SK-N-SH treated with all-trans-retinoic acid at 6 μM for 48 hours (cell line): ENCODE data around the gene ANKRD6.

Source experiments
- ATAC-seq: fragments of 200-7000 bp; cut with Tn5 transposase; 3 replicates; pipeline ENCODE4 v1.9.1; 2020; ENCODE audit warnings: mild to moderate bottlenecking, moderate library complexity
- ARNTL ChIP-seq: fragments of 450-650 bp; formaldehyde crosslinking; IDR thresholded peaks from 2 replicates; pipeline ENCODE4 v1.5.0; 2020; ENCODE audit warnings: low read depth, mild to moderate bottlenecking, moderate library complexity, borderline replicate concordance
- BACH2 ChIP-seq: fragments of 250-450 bp; sonication (Bioruptor Pico); IDR thresholded peaks from 2 replicates; pipeline ENCODE4 v1.9.0; 2021; ENCODE audit warnings: mild to moderate bottlenecking, borderline replicate concordance
- CSDC2 ChIP-seq: fragments of 250-450 bp; sonication (Bioruptor Pico); IDR thresholded peaks from 2 replicates; pipeline ENCODE4 v1.5.0; 2020; ENCODE audit warnings: mild to moderate bottlenecking, moderate library complexity
- ESRRG ChIP-seq: fragments of 250-450 bp; sonication (Bioruptor Pico); IDR thresholded peaks from 2 replicates; pipeline ENCODE4 v1.6.1; 2021; ENCODE audit warnings: mild to moderate bottlenecking
- GLIS3 ChIP-seq: fragments of 250-450 bp; sonication (Bioruptor Pico); IDR thresholded peaks from 2 replicates; pipeline ENCODE4 v1.5.0; 2020; ENCODE audit warnings: mild to moderate bottlenecking, moderate library complexity
- ISL1 ChIP-seq: fragments of 250-450 bp; sonication (Bioruptor Pico); IDR thresholded peaks from 2 replicates; pipeline ENCODE4 v2.1.2; 2022; ENCODE audit warnings: mild to moderate bottlenecking, moderate library complexity
- OSR1 ChIP-seq: fragments of 250-450 bp; sonication (Bioruptor Pico); IDR thresholded peaks from 2 replicates; pipeline ENCODE4 v1.8.0; 2022; ENCODE audit warnings: moderate library complexity, mild to moderate bottlenecking, inconsistent platforms
- PPARA ChIP-seq: fragments of 250-450 bp; sonication (Bioruptor Pico); IDR thresholded peaks from 2 replicates; pipeline ENCODE4 v1.5.0; 2020; ENCODE audit warnings: mild to moderate bottlenecking, borderline replicate concordance
- SNAI2 ChIP-seq: fragments of 250-450 bp; sonication (Bioruptor Pico); IDR thresholded peaks from 2 replicates; pipeline ENCODE4 v1.5.0; 2020; ENCODE audit warnings: mild to moderate bottlenecking, moderate library complexity
- TCF4 ChIP-seq: fragments of 250-450 bp; sonication (Bioruptor Pico); IDR thresholded peaks from 2 replicates; pipeline ENCODE4 v1.8.0; 2021; ENCODE audit warnings: mild to moderate bottlenecking, moderate library complexity, borderline replicate concordance
- ZC3H10 ChIP-seq: fragments of 250-450 bp; sonication (Bioruptor Pico); IDR thresholded peaks from 2 replicates; pipeline ENCODE4 v1.5.1; 2021; ENCODE audit warnings: mild to moderate bottlenecking, moderate library complexity
- ZFP3 ChIP-seq: fragments of 250-450 bp; sonication (Bioruptor Pico); IDR thresholded peaks from 2 replicates; pipeline ENCODE4 v1.5.0; 2020; ENCODE audit warnings: mild to moderate bottlenecking, moderate library complexity
- ZFP30 ChIP-seq: fragments of 450-650 bp; formaldehyde crosslinking; IDR thresholded peaks from 2 replicates; pipeline ENCODE4 v1.5.0; 2022; ENCODE audit warnings: mild to moderate bottlenecking, moderate library complexity
- ZNF565 ChIP-seq: fragments of 450-650 bp; formaldehyde crosslinking; conservative IDR thresholded peaks from 2 replicates; pipeline ENCODE4 v1.5.0; 2020; ENCODE audit warnings: low read depth, mild to moderate bottlenecking, moderate library complexity
- ZNF70 ChIP-seq: fragments of 450-650 bp; formaldehyde crosslinking; IDR thresholded peaks from 2 replicates; pipeline ENCODE4 v1.5.0; 2020; ENCODE audit warnings: mild to moderate bottlenecking, moderate library complexity
- ZNF8 ChIP-seq: fragments of 450-650 bp; formaldehyde crosslinking; IDR thresholded peaks from 2 replicates; pipeline ENCODE4 v1.5.0; 2020; ENCODE audit warnings: mild to moderate bottlenecking, moderate library complexity
- TF ChIP-seq, protein P1 (sequence below): fragments of 250-450 bp; sonication (Bioruptor Pico); IDR thresholded peaks from 2 replicates; pipeline ENCODE4 v1.8.0; 2021; ENCODE audit warnings: low read depth, mild to moderate bottlenecking, moderate library complexity, borderline replicate concordance
- TF ChIP-seq, protein P2 (sequence below): fragments of 250-450 bp; sonication (Bioruptor Pico); IDR thresholded peaks from 2 replicates; pipeline ENCODE4 v1.8.0; 2020; ENCODE audit warnings: mild to moderate bottlenecking, moderate library complexity, borderline replicate concordance
- TF ChIP-seq, protein P3 (sequence below): fragments of 250-450 bp; sonication (Bioruptor Pico); IDR thresholded peaks from 2 replicates; pipeline ENCODE4 v1.5.0; 2020; ENCODE audit warnings: mild to moderate bottlenecking, moderate library complexity
- TF ChIP-seq, protein P4 (sequence below): fragments of 250-450 bp; sonication (Bioruptor Pico); IDR thresholded peaks from 2 replicates; pipeline ENCODE4 v1.5.1; 2021; ENCODE audit warnings: mild to moderate bottlenecking, moderate library complexity

Gene ANKRD6

DNA sequence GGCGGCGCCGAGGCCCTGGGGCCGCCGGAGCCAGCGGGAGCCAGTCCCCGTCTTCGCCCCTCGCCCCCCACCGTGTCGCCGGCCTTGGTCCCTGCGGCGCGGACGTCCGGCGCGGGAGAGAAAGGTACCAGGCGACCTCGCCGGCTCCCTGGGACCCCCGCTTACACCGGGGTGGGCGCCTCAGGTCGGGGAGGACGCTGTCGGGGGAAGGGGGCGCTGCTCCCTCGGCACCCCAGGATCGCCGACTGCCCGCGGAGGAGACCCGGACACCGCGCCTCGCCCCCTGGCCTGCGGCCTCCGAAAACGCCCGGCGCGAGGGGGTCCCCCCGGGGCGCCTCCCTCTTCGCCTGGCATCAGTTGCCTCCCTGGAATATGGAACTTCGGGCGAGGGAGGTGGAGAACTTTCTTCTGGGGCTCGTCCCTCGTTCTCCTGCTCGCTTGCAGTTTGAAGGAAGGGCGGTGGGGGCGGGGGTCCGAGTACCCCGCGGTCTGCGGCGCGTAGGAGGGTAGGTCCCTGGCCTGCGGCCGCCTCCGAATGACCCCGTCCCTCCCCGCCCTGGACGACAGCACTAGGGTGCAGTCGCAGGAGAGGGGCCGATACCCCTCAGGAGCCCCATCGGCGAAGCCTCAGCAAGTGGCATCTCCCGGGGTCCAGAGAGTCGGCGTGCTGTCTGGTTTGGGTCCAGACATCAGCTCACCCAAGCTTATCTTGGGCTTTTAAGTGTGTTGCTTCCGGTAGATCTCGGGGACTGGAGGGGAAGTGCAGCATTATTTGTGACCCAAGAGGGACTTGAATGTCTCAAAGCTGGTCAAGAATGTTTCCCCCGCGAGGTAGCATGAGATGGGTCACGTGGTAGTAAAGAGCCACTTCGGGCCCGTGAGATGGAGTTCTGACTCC is 549 bp downstream of the ANKRD6 start:
- peak; percentile 17 for ATAC-seq

DNA sequence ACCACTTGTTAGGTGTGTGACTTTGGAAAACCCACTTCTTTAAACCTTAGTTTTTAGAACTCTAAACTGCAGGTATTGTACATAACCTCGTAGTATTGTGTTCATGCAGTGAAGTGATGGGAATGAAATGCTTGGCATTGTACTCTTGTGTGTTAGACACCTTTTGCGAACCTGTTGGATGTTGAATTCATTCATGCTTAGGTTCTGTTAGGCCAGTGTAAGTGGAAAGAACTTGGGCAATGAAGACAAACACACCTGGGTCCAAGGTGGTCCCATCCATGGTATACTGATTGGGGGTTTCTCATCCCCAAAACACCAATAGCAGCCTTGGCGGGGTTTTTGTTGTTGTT is 1.2 kb downstream of the ANKRD6 start:
- ATAC-seq: no peak
- TF ChIP-seq PPARA: no peak
- TF ChIP-seq, protein P1, sequence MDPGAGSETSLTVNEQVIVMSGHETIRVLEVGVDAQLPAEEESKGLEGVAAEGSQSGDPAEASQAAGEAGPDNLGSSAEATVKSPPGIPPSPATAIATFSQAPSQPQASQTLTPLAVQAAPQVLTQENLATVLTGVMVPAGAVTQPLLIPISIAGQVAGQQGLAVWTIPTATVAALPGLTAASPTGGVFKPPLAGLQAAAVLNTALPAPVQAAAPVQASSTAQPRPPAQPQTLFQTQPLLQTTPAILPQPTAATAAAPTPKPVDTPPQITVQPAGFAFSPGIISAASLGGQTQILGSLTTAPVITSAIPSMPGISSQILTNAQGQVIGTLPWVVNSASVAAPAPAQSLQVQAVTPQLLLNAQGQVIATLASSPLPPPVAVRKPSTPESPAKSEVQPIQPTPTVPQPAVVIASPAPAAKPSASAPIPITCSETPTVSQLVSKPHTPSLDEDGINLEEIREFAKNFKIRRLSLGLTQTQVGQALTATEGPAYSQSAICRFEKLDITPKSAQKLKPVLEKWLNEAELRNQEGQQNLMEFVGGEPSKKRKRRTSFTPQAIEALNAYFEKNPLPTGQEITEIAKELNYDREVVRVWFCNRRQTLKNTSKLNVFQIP: no peak
- no peak for TF ChIP-seq ZFP30 (CRISPR knock-in tag)
- TF ChIP-seq ZC3H10: no peak
- TF ChIP-seq ZNF70 (CRISPR knock-in tag): no peak
- TF ChIP-seq ZNF565: no peak
- TF ChIP-seq, protein P2, sequence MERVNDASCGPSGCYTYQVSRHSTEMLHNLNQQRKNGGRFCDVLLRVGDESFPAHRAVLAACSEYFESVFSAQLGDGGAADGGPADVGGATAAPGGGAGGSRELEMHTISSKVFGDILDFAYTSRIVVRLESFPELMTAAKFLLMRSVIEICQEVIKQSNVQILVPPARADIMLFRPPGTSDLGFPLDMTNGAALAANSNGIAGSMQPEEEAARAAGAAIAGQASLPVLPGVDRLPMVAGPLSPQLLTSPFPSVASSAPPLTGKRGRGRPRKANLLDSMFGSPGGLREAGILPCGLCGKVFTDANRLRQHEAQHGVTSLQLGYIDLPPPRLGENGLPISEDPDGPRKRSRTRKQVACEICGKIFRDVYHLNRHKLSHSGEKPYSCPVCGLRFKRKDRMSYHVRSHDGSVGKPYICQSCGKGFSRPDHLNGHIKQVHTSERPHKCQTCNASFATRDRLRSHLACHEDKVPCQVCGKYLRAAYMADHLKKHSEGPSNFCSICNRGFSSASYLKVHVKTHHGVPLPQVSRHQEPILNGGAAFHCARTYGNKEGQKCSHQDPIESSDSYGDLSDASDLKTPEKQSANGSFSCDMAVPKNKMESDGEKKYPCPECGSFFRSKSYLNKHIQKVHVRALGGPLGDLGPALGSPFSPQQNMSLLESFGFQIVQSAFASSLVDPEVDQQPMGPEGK (CRISPR knock-in tag): no peak
- TF ChIP-seq ARNTL: no peak
- no peak for TF ChIP-seq SNAI2
- no peak for TF ChIP-seq GLIS3 (CRISPR knock-in tag)
- TF ChIP-seq ZNF8 (CRISPR knock-in tag): no peak
- no peak for TF ChIP-seq ISL1
- TF ChIP-seq CSDC2: no peak
- no peak for TF ChIP-seq TCF4
- TF ChIP-seq, protein P3, sequence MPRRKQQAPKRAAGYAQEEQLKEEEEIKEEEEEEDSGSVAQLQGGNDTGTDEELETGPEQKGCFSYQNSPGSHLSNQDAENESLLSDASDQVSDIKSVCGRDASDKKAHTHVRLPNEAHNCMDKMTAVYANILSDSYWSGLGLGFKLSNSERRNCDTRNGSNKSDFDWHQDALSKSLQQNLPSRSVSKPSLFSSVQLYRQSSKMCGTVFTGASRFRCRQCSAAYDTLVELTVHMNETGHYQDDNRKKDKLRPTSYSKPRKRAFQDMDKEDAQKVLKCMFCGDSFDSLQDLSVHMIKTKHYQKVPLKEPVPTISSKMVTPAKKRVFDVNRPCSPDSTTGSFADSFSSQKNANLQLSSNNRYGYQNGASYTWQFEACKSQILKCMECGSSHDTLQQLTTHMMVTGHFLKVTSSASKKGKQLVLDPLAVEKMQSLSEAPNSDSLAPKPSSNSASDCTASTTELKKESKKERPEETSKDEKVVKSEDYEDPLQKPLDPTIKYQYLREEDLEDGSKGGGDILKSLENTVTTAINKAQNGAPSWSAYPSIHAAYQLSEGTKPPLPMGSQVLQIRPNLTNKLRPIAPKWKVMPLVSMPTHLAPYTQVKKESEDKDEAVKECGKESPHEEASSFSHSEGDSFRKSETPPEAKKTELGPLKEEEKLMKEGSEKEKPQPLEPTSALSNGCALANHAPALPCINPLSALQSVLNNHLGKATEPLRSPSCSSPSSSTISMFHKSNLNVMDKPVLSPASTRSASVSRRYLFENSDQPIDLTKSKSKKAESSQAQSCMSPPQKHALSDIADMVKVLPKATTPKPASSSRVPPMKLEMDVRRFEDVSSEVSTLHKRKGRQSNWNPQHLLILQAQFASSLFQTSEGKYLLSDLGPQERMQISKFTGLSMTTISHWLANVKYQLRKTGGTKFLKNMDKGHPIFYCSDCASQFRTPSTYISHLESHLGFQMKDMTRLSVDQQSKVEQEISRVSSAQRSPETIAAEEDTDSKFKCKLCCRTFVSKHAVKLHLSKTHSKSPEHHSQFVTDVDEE (CRISPR knock-in tag): no peak
- no peak for TF ChIP-seq OSR1

More for the DNA sequence above, 549 bp downstream of the ANKRD6 start:
- TF ChIP-seq ESRRG (CRISPR knock-in tag) (no peak), CSDC2 (no peak), BACH2 (CRISPR knock-in tag) (no peak), GLIS3 (CRISPR knock-in tag) (no peak), ARNTL (no peak), ZNF70 (CRISPR knock-in tag) (no peak), ZFP3 (no peak), ISL1 (no peak), ZC3H10 (no peak), OSR1 (no peak), ZNF565 (no peak), SNAI2 (no peak)
- TF ChIP-seq, protein P2 (CRISPR knock-in tag): no peak
- TF ChIP-seq, protein P4, sequence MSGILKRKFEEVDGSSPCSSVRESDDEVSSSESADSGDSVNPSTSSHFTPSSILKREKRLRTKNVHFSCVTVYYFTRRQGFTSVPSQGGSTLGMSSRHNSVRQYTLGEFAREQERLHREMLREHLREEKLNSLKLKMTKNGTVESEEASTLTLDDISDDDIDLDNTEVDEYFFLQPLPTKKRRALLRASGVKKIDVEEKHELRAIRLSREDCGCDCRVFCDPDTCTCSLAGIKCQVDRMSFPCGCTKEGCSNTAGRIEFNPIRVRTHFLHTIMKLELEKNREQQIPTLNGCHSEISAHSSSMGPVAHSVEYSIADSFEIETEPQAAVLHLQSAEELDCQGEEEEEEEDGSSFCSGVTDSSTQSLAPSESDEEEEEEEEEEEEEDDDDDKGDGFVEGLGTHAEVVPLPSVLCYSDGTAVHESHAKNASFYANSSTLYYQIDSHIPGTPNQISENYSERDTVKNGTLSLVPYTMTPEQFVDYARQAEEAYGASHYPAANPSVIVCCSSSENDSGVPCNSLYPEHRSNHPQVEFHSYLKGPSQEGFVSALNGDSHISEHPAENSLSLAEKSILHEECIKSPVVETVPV (CRISPR knock-in tag): no peak

DNA sequence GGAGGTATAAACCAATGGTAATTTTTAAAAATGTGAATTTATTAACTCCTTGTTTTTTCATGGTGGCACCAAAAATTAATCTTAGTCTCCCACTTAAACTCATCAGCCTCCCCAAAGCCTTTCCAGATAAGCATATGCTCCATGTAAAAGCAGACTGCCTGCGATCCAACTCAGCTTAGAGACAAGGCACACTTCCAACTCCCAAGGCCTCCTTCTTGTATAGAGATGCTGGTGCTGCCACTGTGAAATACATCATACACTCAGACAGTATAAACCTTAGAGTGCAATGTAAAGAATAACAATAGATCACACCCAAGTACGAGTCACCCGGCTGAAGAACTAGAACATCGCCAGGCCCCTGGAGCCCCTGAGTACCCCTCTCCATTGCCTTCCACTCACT is 2.0 kb downstream of the ANKRD6 start:
- ATAC-seq: no peak
- TF ChIP-seq ZNF565 (no peak), PPARA (no peak), BACH2 (CRISPR knock-in tag) (no peak), ISL1 (no peak), ZNF70 (CRISPR knock-in tag) (no peak), TCF4 (no peak), ARNTL (no peak), ZFP30 (CRISPR knock-in tag) (no peak), ZNF8 (CRISPR knock-in tag) (no peak), ZFP3 (no peak)
- TF ChIP-seq, protein P3 (CRISPR knock-in tag): no peak
- TF ChIP-seq, protein P1: no peak
